ACHN (cell line): Measurements from ENCODE around the gene MAPT.

Experiments
- DNase-seq: peaks from one replicate; pipeline ENCODE4 v3.0.0-alpha.2; 2015
- in situ Hi-C: cut with HindIII; loops from 2 replicates; pipeline ENCODE4 v1.10.0; 2017; ENCODE audit warnings: low sequenced_read_pairs, low pct_ligation_motif_present, low pct_unique_long_range_greater_than_20kb

The MAPT gene

GRCh38 chr17:45894022-45894784 lies at the start of gene MAPT:
MAPT (plus strand) TSS chr17:45894554; CDS start chr17:45962338, 67,784 bp downstream.
- DNase-seq = peak; percentile 93
- in situ Hi-C loops = no loop called here

DNA sequence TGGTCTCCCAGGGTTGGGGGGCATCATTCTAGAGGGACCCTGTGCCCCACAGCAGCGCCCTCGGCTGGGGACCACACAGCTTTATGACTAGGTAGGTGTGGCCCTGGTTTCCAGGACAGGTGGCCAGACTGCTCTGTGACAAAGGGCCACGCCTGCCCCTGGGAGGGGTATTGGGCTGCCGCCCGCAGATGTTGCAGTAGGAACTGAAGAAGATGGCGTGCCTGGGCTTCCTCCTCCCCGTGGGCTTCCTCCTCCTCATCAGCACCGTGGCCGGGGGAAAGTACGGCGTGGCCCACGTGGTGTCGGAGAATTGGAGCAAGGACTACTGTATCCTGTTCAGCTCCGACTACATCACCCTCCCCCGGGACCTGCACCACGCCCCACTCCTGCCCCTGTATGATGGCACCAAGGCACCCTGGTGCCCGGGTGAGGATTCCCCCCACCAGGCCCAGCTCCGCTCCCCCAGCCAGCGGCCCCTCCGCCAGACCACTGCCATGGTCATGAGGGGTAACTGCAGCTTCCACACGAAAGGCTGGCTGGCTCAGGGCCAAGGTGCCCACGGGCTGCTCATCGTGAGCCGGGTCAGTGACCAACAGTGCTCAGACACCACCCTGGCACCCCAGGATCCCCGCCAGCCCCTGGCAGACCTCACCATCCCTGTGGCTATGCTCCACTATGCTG lies 49.5 kb upstream of the MAPT start, which contains the start of gene SPPL2C:
Gene SPPL2C, plus strand, starts transcription at position 187 of the 681 bp plus-strand sequence. Its CDS starts 26 bp downstream, at position 213.
- DNase-seq = no peak
- in situ Hi-C loops = no loop called here

- in situ Hi-C loops = no loop called here
- no peak for DNase-seq
These were observed 48.8 kb upstream of the MAPT start for GRCh38 chr17:45845376-45846185.

GRCh38 chr17:45846223-45846622 lies 48.1 kb upstream of the MAPT start:
- no peak for DNase-seq
- in situ Hi-C loops = no loop called here

DNA sequence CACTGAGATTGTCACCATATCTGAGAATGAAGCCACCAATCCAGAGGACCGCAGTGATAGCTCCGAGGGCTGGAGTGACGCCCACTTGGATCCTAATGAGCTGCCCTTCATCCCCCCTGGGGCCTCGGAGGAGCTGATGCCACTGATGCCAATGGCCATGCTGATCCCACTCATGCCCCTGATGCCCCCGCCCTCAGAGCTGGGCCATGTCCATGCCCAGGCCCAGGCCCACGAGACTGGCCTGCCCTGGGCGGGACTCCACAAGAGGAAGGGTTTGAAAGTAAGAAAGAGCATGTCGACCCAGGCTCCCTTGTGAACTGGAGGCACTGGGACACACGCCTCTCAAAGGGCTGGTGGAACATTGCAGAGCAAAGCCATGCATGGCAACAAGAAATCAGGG lies 47.7 kb upstream of the MAPT start:
- DNase-seq = no peak
- in situ Hi-C loops = no loop called here

DNA sequence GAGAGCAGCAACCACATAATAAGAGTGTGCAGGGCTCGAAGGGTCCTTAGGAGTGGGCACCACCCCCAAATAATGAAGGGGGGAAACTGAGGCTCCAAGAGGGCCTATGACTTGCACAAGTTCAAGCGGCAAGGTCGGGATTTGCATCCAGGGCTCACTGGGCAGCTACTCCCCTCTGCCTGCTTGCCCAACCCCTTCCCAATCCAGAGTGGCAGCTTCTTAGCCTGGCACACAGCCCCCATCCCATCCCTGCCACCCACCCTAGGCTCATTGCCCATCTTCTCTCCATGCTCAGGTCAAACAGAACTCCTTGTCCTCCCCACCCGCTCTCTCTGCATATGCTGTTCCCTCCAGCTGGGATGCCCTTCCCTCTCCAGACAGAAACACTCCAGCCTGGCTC lies 47.3 kb upstream of the MAPT start:
- DNase-seq = no peak
- in situ Hi-C loops = no loop called here

DNA sequence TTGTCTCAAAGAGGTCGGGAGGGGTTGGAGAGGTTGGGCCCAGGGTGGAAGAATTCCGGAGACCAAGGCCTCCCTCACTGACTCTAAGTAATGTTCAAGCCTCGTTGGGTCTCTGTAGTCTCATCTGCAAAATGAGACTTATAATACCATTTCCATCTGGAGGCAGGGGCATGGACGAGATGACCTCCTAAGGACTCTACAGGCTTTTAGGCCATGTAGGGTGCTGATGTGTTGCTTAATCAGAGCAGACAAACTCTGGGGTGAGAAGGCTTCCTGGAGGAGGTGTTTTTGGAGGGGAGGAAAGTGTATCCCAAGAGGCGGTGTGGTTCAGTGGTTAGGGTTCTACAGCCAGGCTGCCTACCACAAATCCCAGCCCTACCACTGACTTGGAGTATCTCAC lies 46.6 kb upstream of the MAPT start:
- DNase-seq = no peak
- in situ Hi-C loops = no loop called here

DNA sequence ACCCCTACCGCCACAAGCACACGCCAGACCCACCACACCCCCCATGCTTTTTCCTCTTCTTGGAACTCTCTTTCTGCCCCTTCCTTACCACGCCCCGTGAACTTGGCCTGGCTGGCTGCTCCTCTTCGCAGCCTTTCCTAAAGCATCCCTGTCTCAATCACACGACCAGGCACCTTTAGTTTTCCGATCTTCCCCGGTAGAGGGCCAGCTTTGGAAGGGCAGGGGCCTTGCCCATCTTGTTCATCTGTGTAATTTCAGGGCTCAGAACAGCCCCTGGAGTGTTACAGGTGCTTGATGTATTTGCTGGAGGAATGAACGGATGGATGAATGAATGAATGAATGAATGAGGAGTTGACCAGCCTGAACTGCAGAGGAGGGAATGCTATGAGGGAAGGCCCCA lies 45.9 kb upstream of the MAPT start:
- DNase-seq = no peak
- in situ Hi-C loops = no loop called here

DNA sequence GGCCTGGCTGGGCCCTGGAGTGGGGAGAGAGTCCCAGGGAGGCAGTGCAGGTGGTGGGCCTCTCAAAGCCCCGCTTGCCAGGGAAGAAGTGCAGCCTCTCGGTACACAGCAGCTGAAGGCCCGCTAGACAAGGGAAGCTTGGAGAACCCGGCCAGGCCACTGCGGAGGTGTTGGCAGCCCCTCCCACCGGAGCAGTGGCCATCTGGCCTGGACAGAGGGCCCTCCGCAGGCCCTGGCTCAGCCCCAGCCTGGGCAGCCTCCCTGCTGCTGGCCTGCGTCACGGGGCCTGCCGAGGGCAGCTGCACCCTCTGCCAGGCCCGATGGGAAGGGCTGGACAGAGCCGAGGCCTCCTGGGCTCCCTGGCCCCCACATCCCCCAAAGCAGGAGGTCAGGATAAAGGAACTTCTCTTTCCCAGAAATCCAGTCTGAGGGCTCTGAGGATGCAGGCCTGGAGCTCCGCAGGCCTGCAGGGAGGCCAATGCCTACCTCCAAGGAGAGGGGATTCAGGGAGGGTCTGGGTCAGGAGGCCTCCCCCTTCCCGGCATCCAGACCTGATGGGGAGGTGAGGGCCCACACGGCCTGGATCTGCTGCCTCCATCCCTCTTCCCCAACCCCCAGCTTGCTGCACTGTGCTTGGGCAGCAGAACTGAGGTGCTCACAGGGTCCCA lies 45.4 kb upstream of the MAPT start:
- in situ Hi-C loops = no loop called here
- DNase-seq = no peak

DNA sequence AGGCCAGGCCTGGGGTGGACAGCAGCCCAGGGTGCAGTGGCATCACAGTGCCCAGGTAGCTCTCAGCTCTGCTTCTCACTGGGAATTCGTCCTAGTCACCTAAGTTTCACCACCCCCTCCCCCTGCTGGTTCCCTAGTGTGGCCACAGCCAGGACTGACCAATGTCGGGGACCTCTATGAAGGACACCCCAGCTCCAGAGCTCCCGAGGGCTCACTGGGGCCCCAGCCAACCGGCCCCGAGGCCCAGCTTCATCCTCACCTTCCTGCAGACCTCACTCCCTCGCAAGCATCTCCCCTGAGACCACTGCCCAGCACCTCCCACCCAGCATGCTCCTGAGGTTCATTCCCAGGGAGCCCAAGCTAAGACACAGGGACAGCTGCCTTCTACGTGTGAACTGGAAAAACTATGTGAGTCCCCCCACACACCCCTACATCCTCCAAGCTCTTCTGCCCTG lies 44.8 kb upstream of the MAPT start:
- in situ Hi-C loops = no loop called here
- no peak for DNase-seq

DNA sequence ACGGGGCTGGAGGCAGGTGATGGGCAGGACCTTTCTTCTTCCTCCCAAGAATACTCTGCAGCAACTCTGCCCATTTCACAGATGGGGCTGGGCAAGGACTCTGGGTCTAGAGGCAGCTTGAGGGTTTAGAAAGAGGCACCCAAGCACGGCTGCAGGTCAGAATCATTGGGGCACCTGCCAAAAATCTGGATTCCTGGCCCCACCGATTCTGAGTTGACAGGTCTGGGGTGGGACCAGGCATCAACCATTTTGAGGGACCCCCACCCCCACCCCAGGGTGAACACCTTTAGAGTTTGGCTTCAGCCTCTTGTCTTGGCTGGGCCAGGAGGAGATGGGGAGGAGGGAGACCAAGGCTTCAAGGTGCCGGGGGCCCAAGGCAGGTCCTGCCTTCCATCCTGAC lies 44.3 kb upstream of the MAPT start:
- in situ Hi-C loops = no loop called here
- DNase-seq = no peak

DNA sequence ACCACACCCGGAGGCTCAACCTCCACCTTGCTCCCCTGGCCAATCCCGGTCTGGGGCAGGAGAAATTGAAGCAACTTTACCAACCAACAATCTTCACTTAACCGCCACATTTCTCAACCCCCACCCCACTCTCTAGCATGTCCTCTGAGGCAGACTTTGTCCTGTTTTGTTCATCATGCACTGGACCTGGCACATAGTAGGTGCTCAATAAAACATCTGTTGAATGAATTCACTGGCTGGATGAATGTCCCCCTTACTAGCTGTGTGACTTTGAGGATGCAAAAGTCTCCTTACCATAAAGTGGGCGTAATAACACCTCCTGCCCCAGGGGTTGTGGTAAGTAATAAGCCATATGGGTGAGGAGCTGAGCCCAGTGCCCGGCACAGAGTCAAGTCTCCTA lies 43.9 kb upstream of the MAPT start:
- in situ Hi-C loops = no loop called here
- no peak for DNase-seq

DNA sequence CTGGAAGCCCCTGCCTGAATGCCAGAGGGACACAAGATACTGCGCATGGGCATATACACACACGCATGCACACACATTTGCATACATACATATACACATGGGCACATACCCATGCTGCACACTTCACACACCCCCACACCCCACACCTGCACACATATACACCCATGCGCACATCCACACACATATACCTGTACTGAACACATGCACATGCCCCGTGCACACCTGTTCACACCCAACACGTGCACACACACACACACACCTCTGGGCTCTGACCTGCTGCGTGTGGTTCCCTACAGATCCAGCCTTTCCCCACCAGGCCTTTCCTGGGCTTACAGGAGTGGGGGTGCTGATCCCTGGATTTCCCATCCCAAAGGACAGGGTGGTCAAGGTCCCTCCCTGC lies 43.3 kb upstream of the MAPT start:
- in situ Hi-C loops = no loop called here
- DNase-seq = no peak

- no peak for DNase-seq
These were observed 42.9 kb upstream of the MAPT start for GRCh38 chr17:45851464-45851863.

DNA sequence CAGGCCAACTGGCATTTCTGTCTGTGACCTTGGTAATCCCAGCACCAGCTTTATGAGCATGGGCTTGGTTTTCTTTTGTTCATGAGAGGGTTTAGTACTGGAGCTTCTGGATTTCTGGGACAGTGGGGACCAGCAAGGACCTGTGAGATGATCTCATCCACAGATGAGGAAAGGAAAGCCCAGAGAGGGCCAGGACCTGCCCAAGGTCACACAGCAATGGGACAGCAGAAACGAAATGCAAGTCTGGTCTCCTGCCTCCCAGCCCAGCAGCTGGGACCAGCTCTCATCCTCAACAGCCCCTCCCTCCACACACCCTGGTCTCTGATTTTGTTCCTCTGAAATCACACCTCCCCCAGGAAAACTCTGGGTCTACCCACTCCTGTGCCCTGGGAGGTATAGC lies 42.5 kb upstream of the MAPT start:
- no peak for DNase-seq
- in situ Hi-C loops = no loop called here

More at GRCh38 chr17:45851464-45851863, 42.9 kb upstream of the MAPT start:
- in situ Hi-C loops = no loop called here

DNA sequence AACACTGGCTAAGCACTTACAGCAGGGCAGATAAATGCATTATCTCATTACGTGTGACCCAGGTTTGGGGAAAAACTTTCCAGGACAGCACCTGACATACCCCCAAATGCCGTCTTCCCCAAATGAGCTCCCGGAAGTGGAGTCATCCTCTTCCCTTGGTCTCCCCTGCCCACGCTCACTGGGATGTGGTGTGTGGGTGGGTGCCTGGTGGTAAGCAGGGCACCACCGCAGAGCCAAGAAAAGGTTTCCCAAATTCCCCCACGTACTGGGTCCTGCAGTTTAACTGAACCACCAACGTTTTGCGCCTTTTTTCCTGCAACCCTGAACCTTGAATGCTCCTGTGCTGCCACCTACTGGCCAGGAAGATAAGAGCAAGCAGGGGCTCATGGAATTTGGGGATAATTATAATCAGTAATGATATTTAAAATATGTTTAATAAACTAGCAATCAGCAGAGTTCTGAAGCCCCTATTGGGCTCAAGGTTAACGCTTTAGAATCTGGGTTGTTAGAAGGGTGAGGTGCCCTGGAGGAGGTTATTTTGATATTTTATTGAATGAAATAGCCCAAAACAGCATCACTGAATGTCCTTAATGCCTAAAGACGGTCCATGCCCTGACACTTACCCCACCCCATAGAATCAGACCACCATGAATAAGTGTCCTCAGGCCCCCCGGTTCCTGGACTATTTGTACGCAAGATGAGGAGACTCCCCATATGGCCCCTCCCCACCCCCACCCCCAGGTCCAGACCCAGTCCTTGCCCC lies 41.6 kb upstream of the MAPT start:
- in situ Hi-C loops = no loop called here
- peak; percentile 67 for DNase-seq

DNA sequence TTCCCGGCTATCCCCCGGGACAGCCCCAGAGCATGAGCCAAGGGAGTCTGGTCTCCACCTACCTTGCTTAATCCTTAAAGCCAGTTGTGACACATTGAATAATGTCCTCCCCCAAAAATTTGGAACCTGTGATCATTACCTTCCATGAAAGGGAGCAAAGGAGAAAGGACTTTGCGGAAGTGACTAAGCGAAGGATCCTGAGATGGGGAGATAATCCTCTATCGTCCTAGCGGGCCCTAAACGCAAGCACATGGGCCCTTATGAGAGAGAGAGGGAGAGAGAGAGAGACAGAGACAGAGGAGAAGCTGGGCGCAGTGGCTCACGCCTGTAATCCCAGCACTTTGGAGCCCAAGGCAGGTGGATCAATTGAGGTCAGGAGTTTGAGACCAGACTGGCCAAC lies 40.1 kb upstream of the MAPT start:
- DNase-seq = no peak
- in situ Hi-C loops = no loop called here

DNA sequence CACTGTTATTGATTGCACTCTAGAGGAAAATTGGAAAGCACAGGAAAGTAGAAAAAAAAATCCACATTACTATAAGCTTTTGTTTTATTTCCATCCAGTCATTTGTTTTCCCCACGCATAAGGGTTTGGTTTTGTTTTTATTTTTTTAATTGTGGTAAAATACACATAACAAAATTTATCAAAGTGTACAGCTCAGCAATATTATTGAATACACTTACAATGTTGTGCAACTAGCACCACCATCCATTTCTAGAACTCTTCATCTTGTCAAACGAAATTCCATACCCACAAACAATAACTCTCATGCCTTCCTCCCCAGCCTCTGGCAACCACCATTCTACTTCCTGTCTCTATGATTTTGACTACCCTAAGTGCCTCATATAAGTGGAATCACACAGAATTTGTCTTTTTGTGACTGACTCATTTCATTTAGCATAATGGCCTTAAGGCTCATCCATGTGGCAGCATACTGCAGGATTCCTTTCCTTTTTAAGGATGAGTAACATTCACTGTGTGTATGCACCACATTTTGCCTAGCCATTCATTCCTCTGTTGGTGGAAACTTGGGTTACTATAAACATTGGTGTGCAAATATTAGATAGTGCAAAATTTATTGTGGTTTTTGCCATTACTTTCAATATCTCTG lies 38.5 kb upstream of the MAPT start:
- in situ Hi-C loops = no loop called here
- no peak for DNase-seq
